ENCODE results near the gene EFTUD2.

- TF ChIP-seq, protein P1, sequence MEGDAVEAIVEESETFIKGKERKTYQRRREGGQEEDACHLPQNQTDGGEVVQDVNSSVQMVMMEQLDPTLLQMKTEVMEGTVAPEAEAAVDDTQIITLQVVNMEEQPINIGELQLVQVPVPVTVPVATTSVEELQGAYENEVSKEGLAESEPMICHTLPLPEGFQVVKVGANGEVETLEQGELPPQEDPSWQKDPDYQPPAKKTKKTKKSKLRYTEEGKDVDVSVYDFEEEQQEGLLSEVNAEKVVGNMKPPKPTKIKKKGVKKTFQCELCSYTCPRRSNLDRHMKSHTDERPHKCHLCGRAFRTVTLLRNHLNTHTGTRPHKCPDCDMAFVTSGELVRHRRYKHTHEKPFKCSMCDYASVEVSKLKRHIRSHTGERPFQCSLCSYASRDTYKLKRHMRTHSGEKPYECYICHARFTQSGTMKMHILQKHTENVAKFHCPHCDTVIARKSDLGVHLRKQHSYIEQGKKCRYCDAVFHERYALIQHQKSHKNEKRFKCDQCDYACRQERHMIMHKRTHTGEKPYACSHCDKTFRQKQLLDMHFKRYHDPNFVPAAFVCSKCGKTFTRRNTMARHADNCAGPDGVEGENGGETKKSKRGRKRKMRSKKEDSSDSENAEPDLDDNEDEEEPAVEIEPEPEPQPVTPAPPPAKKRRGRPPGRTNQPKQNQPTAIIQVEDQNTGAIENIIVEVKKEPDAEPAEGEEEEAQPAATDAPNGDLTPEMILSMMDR (IDR thresholded peaks at IDR 0.05; ENCODE audit: poor library complexity) = no peak
- no peak for TF ChIP-seq EZH2phosphoT487 (IDR thresholded peaks at IDR 0.05; ENCODE audit: low read depth, severe bottlenecking, unreplicated experiment)
- TF ChIP-seq EZH2 (IDR thresholded peaks at IDR 0.05; ENCODE audit: borderline replicate concordance) = no peak
Observed at GRCh38 chr17:44902135-44902760, 3.0 kb upstream of the EFTUD2 start.

Data from hepatocyte (in vitro differentiated cells).